ENCODE results near the gene VWA5B1.
"Not testable (repeated sequence)": the region's sequence is repeated elsewhere in the genome, so short reads cannot be mapped to it uniquely, and the experiment has no call there.

VWA5B1 gene

GRCh38 chr1:20278692-20279130 lies 12.0 kb upstream of the VWA5B1 start:
- no peak overlapping the region for H3K4me3 ChIP-seq (ENCODE audit: low read depth, low read length)

- no peak overlapping the region for H3K4me3 ChIP-seq (ENCODE audit: low read depth, low read length)
Measured at GRCh38 chr1:20279509-20279908, 11.2 kb upstream of the VWA5B1 start.

GRCh38 chr1:20280341-20280740 lies 10.3 kb upstream of the VWA5B1 start:
- H3K4me3 ChIP-seq (ENCODE audit: low read depth, low read length), result no peak overlapping the region

GRCh38 chr1:20280906-20281305 lies 9.8 kb upstream of the VWA5B1 start:
- H3K4me3 ChIP-seq (ENCODE audit: low read depth, low read length), result no peak overlapping the region

GRCh38 chr1:20281801-20282200 lies 8.9 kb upstream of the VWA5B1 start:
- H3K4me3 ChIP-seq (ENCODE audit: low read depth, low read length), result no peak overlapping the region

- no peak overlapping the region for H3K4me3 ChIP-seq (ENCODE audit: low read depth, low read length)
Measured at GRCh38 chr1:20282533-20282932, 8.1 kb upstream of the VWA5B1 start.

- H3K4me3 ChIP-seq (ENCODE audit: low read depth, low read length), result no peak overlapping the region
Measured at GRCh38 chr1:20284046-20284445, 6.6 kb upstream of the VWA5B1 start.

- H3K4me3 ChIP-seq (ENCODE audit: low read depth, low read length), result no peak overlapping the region
Measured at GRCh38 chr1:20284625-20285024, 6.0 kb upstream of the VWA5B1 start.

- no peak overlapping the region for H3K4me3 ChIP-seq (ENCODE audit: low read depth, low read length)
Measured at GRCh38 chr1:20285510-20285909, 5.2 kb upstream of the VWA5B1 start.

- H3K4me3 ChIP-seq (ENCODE audit: low read depth, low read length), result not testable (repeated sequence)
Measured at GRCh38 chr1:20287696-20288095, 3.0 kb upstream of the VWA5B1 start.

- H3K4me3 ChIP-seq (ENCODE audit: low read depth, low read length), result no peak overlapping the region
Measured at GRCh38 chr1:20291645-20292084, 990 bp downstream of the VWA5B1 start.

- no peak overlapping the region for H3K4me3 ChIP-seq (ENCODE audit: low read depth, low read length)
Measured at GRCh38 chr1:20298626-20299025, 8.0 kb downstream of the VWA5B1 start.

- H3K4me3 ChIP-seq (ENCODE audit: low read depth, low read length), result no peak overlapping the region
Measured at GRCh38 chr1:20301463-20302107, 10.9 kb downstream of the VWA5B1 start.

- H3K4me3 ChIP-seq (ENCODE audit: low read depth, low read length), result no peak overlapping the region
Measured at GRCh38 chr1:20302108-20302471, 11.4 kb downstream of the VWA5B1 start.

- H3K4me3 ChIP-seq (ENCODE audit: low read depth, low read length), result no peak overlapping the region
Measured at GRCh38 chr1:20307026-20307425, 16.4 kb downstream of the VWA5B1 start.

- H3K4me3 ChIP-seq (ENCODE audit: low read depth, low read length), result no peak overlapping the region
Measured at GRCh38 chr1:20308569-20308968, 17.9 kb downstream of the VWA5B1 start.

- H3K4me3 ChIP-seq (ENCODE audit: low read depth, low read length), result no peak overlapping the region
Measured at GRCh38 chr1:20311289-20311688, 20.6 kb downstream of the VWA5B1 start.

- no peak overlapping the region for H3K4me3 ChIP-seq (ENCODE audit: low read depth, low read length)
Measured at GRCh38 chr1:20312310-20312709, 21.6 kb downstream of the VWA5B1 start.

- no peak overlapping the region for H3K4me3 ChIP-seq (ENCODE audit: low read depth, low read length)
Measured at GRCh38 chr1:20312818-20313217, 22.1 kb downstream of the VWA5B1 start.

GRCh38 chr1:20317471-20317870 lies 26.8 kb downstream of the VWA5B1 start:
- H3K4me3 ChIP-seq (ENCODE audit: low read depth, low read length), result no peak overlapping the region

- no peak overlapping the region for H3K4me3 ChIP-seq (ENCODE audit: low read depth, low read length)
Measured at GRCh38 chr1:20318521-20318920, 27.8 kb downstream of the VWA5B1 start.

- no peak overlapping the region for H3K4me3 ChIP-seq (ENCODE audit: low read depth, low read length)
Measured at GRCh38 chr1:20318971-20319370, 28.3 kb downstream of the VWA5B1 start.

Data from iPS-11a (cell line).